ENCODE results near the gene C1orf105. TPM values are rescaled to one million over a fixed set of nuclear protein-coding genes. Genes with fewer than 3 reads are reported as not detected.

Gene C1orf105
- total and polyA plus RNA-seq, 2 experiments from 2014 or later = not detected

GRCh38 chr1:172486805-172487454, 66.4 kb downstream of the C1orf105 start:
- no peaks in the 10 kb centered on the region for H3K27me3 ChIP-seq (ENCODE audit: insufficient read depth)
- no peaks in the 10 kb centered on the region for H3K9me3 Mint-ChIP-seq
- no peak overlapping the region for H3K27ac ChIP-seq (ENCODE audit: low read depth)
- DNase-seq (ENCODE audit: low spot score) (no peak), ATAC-seq (no peak)
- H3K4me3 Mint-ChIP-seq = no peak overlapping the region
- H2AFZ ChIP-seq = no peak overlapping the region
- no peaks in the 10 kb centered on the region for H3K36me3 ChIP-seq (ENCODE audit: insufficient read depth)
- TF ChIP-seq CREB1 (CRISPR knock-in tag; IDR thresholded peaks at IDR 0.05; ENCODE audit: low read depth) (no peak), REST (IDR thresholded peaks at IDR 0.05; ENCODE audit: unreplicated experiment) (no peak), STAT1 (IDR thresholded peaks at IDR 0.05; ENCODE audit: unreplicated experiment) (no peak)
- no peaks in the 10 kb centered on the region for H3K79me2 ChIP-seq (replicated peaks; ENCODE audit: insufficient read depth)
- no peak overlapping the region for H3K27ac Mint-ChIP-seq
- H3K9me2 ChIP-seq (ENCODE audit: insufficient read depth) = no peaks in the 10 kb centered on the region
- no peaks in the 10 kb centered on the region for H3K4me1 ChIP-seq (ENCODE audit: insufficient read depth)
- H3F3A ChIP-seq (replicated peaks; ENCODE audit: low read depth) = no peaks in the 10 kb centered on the region
- no peaks in the 10 kb centered on the region for H3K27me3 Mint-ChIP-seq (ENCODE audit: insufficient read depth, low read depth, poor library complexity)
- peaks cover 5% of the 10 kb centered on the region for H3K4me1 Mint-ChIP-seq
- no peak overlapping the region for H3K4me2 ChIP-seq
- H3K4me3 ChIP-seq = no peak overlapping the region
- H4K20me1 ChIP-seq (replicated peaks; ENCODE audit: insufficient read depth) = no peaks in the 10 kb centered on the region
- H3K36me3 Mint-ChIP-seq (ENCODE audit: low read depth) = no peaks in the 10 kb centered on the region

GRCh38 chr1:172487550-172487949, 67.1 kb downstream of the C1orf105 start:
- Histone ChIP-seq H3K27ac (ENCODE audit: low read depth) (no peak overlapping the region), H3K4me2 (no peak overlapping the region), H3K9me2 (ENCODE audit: insufficient read depth) (no peaks in the 10 kb centered on the region), H3K4me3 (no peak overlapping the region), H3K36me3 (ENCODE audit: insufficient read depth) (no peaks in the 10 kb centered on the region), H3K27me3 (ENCODE audit: insufficient read depth) (no peaks in the 10 kb centered on the region), H2AFZ (no peak overlapping the region), H4K20me1 (replicated peaks; ENCODE audit: insufficient read depth) (no peaks in the 10 kb centered on the region), H3F3A (replicated peaks; ENCODE audit: low read depth) (no peaks in the 10 kb centered on the region), H3K79me2 (replicated peaks; ENCODE audit: insufficient read depth) (no peaks in the 10 kb centered on the region), H3K4me1 (ENCODE audit: insufficient read depth) (no peaks in the 10 kb centered on the region)
- H3K27me3 Mint-ChIP-seq (ENCODE audit: insufficient read depth, low read depth, poor library complexity) = no peaks in the 10 kb centered on the region
- H3K9me3 Mint-ChIP-seq = no peaks in the 10 kb centered on the region
- no peak for TF ChIP-seq STAT1 (IDR thresholded peaks at IDR 0.05; ENCODE audit: unreplicated experiment)
- TF ChIP-seq ZNF331 (CRISPR knock-in tag; IDR thresholded peaks at IDR 0.05; ENCODE audit: low read depth) = no peak
- TF ChIP-seq EZH2phosphoT487 (IDR thresholded peaks at IDR 0.05; ENCODE audit: unreplicated experiment) = no peak
- no peak overlapping the region for H3K4me3 Mint-ChIP-seq
- H3K36me3 Mint-ChIP-seq (ENCODE audit: low read depth) = no peaks in the 10 kb centered on the region
- no peak overlapping the region for H3K27ac Mint-ChIP-seq
- peaks cover 5% of the 10 kb centered on the region for H3K4me1 Mint-ChIP-seq
- DNase-seq (ENCODE audit: low spot score) (no peak), ATAC-seq (no peak)

- no peaks in the 10 kb centered on the region for H3K36me3 Mint-ChIP-seq (ENCODE audit: low read depth)
- TF ChIP-seq ETS1 (IDR thresholded peaks at IDR 0.05) (no peak), EZH2phosphoT487 (IDR thresholded peaks at IDR 0.05; ENCODE audit: unreplicated experiment) (no peak), NANOG (IDR thresholded peaks at IDR 0.05; ENCODE audit: borderline replicate concordance) (no peak), ZNF331 (CRISPR knock-in tag; IDR thresholded peaks at IDR 0.05; ENCODE audit: low read depth) (no peak), ZNF114 (CRISPR knock-in tag; IDR thresholded peaks at IDR 0.05) (no peak), REST (IDR thresholded peaks at IDR 0.05; ENCODE audit: unreplicated experiment) (no peak), STAT1 (IDR thresholded peaks at IDR 0.05; ENCODE audit: unreplicated experiment) (no peak), CREB1 (CRISPR knock-in tag; IDR thresholded peaks at IDR 0.05; ENCODE audit: low read depth) (no peak)
Observed at GRCh38 chr1:172488393-172488792, 67.9 kb downstream of the C1orf105 start.

More at GRCh38 chr1:172488393-172488792, 67.9 kb downstream of the C1orf105 start:
- no peak overlapping the region for H3K27ac ChIP-seq (ENCODE audit: low read depth)
- H2AFZ ChIP-seq = 0 out of 2 replicates have a peak overlapping the region, but pooled peaks have one; percentile 28
- H3K9me2 ChIP-seq (ENCODE audit: insufficient read depth) = no peaks in the 10 kb centered on the region
- peaks cover 5% of the 10 kb centered on the region for H3K4me1 Mint-ChIP-seq
- ATAC-seq (no peak), DNase-seq (ENCODE audit: low spot score) (no peak)
- H3K4me3 Mint-ChIP-seq = no peak overlapping the region
- H3K27me3 Mint-ChIP-seq (ENCODE audit: insufficient read depth, low read depth, poor library complexity) = no peaks in the 10 kb centered on the region
- no peaks in the 10 kb centered on the region for H3K79me2 ChIP-seq (replicated peaks; ENCODE audit: insufficient read depth)
- no peaks in the 10 kb centered on the region for H3K4me1 ChIP-seq (ENCODE audit: insufficient read depth)
- no peaks in the 10 kb centered on the region for H3K36me3 ChIP-seq (ENCODE audit: insufficient read depth)
- no peak overlapping the region for H3K4me3 ChIP-seq
- H3K9me3 Mint-ChIP-seq = no peaks in the 10 kb centered on the region
- H3K27ac Mint-ChIP-seq = no peak overlapping the region
- no peaks in the 10 kb centered on the region for H3F3A ChIP-seq (replicated peaks; ENCODE audit: low read depth)
- H3K4me2 ChIP-seq = no peak overlapping the region
- H3K27me3 ChIP-seq (ENCODE audit: insufficient read depth) = no peaks in the 10 kb centered on the region
- H4K20me1 ChIP-seq (replicated peaks; ENCODE audit: insufficient read depth) = no peaks in the 10 kb centered on the region
